Measurements from ENCODE around the gene CNTN4. TPM values are rescaled to one million over a fixed set of nuclear protein-coding genes. Genes with fewer than 3 reads are reported as not detected.

Gene CNTN4
- total and polyA plus RNA-seq, 10 donors: 0.20 to 4.3 (median 1.5) TPM

GRCh38 chr3:2130726-2131125 is 32.1 kb downstream of the CNTN4 start:
- Histone ChIP-seq H3K9me3 (no peaks in the 10 kb centered on the region), H3K36me3 (no peaks in the 10 kb centered on the region), H3K27me3 (replicated peaks in 1 of 7) (no peaks in the 10 kb centered on the region), H3K4me3 (no peak overlapping the region), H3K27ac (no peak overlapping the region), H3K4me1 (no peaks in the 10 kb centered on the region)
- TF ChIP-seq CTCF (IDR thresholded peaks at IDR 0.05 in 8 of 11, conservative IDR thresholded peaks at IDR 0.05 in 3 of 11) (no peak), POLR2AphosphoS5 (IDR thresholded peaks at IDR 0.05) (no peak), POLR2A (IDR thresholded peaks at IDR 0.05) (no peak)
- DNase-seq: no peak
- WGBS, 5 donors: 47 to 68% (median 62%) methylated on average over 2 of the region's 2 CpGs
- intact Hi-C loops (cut with DNase I; ENCODE audit: low total_unique reads): no loop called here

GRCh38 chr3:2133146-2133545 is 34.5 kb downstream of the CNTN4 start:
- Histone ChIP-seq H3K27ac (no peak overlapping the region), H3K36me3 (no peaks in the 10 kb centered on the region), H3K4me3 (no peak overlapping the region), H3K27me3 (replicated peaks in 1 of 7) (no peaks in the 10 kb centered on the region), H3K9me3 (no peaks in the 10 kb centered on the region), H3K4me1 (no peaks in the 10 kb centered on the region)
- intact Hi-C loops (cut with DNase I; ENCODE audit: low total_unique reads): no loop called here
- DNase-seq: no peak
- TF ChIP-seq POLR2A (IDR thresholded peaks at IDR 0.05) (no peak), POLR2AphosphoS5 (IDR thresholded peaks at IDR 0.05) (no peak), CTCF (IDR thresholded peaks at IDR 0.05 in 8 of 11, conservative IDR thresholded peaks at IDR 0.05 in 3 of 11) (no peak)

GRCh38 chr3:2137651-2138050 is 39.0 kb downstream of the CNTN4 start:
- Histone ChIP-seq H3K4me1 (no peaks in the 10 kb centered on the region), H3K4me3 (no peak overlapping the region), H3K27ac (no peak overlapping the region), H3K9me3 (peaks cover 0 to 10% (median 6%) of the 10 kb centered on the region in 8 donors), H3K27me3 (replicated peaks in 1 of 7) (no peaks in the 10 kb centered on the region), H3K36me3 (no peaks in the 10 kb centered on the region)
- intact Hi-C loops (cut with DNase I; ENCODE audit: low total_unique reads): no loop called here
- WGBS, 5 donors: 68 to 76% (median 73%) methylated on average over 5 of the region's 5 CpGs
- DNase-seq: no peak
- TF ChIP-seq POLR2AphosphoS5 (IDR thresholded peaks at IDR 0.05) (no peak), POLR2A (IDR thresholded peaks at IDR 0.05) (no peak), CTCF (IDR thresholded peaks at IDR 0.05 in 8 of 11, conservative IDR thresholded peaks at IDR 0.05 in 3 of 11) (no peak)

- peaks cover 0 to 10% (median 6%) of the 10 kb centered on the region in 8 donors for H3K9me3 ChIP-seq
- intact Hi-C loops (cut with DNase I; ENCODE audit: low total_unique reads): no loop called here
- no peaks in the 10 kb centered on the region for H3K36me3 ChIP-seq
- no peak for DNase-seq
- H3K4me1 ChIP-seq: no peaks in the 10 kb centered on the region
- 76 to 89% (median 87%) methylated on average over 1 of the region's 1 CpG for WGBS, 5 donors
- H3K27me3 ChIP-seq (replicated peaks in 1 of 7): no peaks in the 10 kb centered on the region
- no peak overlapping the region for H3K27ac ChIP-seq
- no peak overlapping the region for H3K4me3 ChIP-seq
- TF ChIP-seq POLR2AphosphoS5 (IDR thresholded peaks at IDR 0.05) (no peak), CTCF (IDR thresholded peaks at IDR 0.05 in 8 of 11, conservative IDR thresholded peaks at IDR 0.05 in 3 of 11) (no peak), POLR2A (IDR thresholded peaks at IDR 0.05) (no peak)
These were observed 42.8 kb downstream of the CNTN4 start for GRCh38 chr3:2141482-2141881.

Data from spleen (tissue), 11 donors.